VCaP (cell line): ENCODE data around the gene BCAR3.
"Not testable (repeated sequence)": the region's sequence is repeated elsewhere in the genome, so short reads cannot be mapped to it uniquely, and the experiment has no call there.

Source experiments
- H3K27ac ChIP-seq: fragments of 450-650 bp; 2 replicates; pipeline ENCODE4 v1.5.1; 2017
- TF ChIP-seq, protein P1 (sequence below): fragments of 450-650 bp; conservative IDR thresholded peaks from 2 replicates; pipeline ENCODE4 v1.5.1; 2017; ENCODE audit warnings: mild to moderate bottlenecking, moderate library complexity

The BCAR3 gene

DNA sequence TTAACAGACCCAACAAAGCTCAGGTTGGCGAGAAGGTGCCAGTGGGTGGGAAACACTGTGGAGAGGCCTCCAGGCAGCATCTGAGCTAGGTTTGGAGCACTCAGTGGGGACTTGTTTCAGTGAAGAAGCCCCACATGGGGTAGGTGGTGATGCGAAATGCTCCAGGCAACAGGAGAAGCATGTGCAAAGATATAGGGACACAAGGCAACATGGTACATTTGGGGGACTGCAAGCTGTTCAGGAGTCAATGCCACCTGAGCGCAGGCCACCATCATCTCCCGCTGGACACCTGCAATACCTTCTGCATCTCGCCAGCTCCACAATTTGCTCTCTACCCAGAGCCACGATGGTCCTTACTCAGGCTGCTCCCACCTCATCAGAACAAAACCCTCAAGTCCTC is 28.0 kb downstream of the BCAR3 start:
- TF ChIP-seq, protein P1, sequence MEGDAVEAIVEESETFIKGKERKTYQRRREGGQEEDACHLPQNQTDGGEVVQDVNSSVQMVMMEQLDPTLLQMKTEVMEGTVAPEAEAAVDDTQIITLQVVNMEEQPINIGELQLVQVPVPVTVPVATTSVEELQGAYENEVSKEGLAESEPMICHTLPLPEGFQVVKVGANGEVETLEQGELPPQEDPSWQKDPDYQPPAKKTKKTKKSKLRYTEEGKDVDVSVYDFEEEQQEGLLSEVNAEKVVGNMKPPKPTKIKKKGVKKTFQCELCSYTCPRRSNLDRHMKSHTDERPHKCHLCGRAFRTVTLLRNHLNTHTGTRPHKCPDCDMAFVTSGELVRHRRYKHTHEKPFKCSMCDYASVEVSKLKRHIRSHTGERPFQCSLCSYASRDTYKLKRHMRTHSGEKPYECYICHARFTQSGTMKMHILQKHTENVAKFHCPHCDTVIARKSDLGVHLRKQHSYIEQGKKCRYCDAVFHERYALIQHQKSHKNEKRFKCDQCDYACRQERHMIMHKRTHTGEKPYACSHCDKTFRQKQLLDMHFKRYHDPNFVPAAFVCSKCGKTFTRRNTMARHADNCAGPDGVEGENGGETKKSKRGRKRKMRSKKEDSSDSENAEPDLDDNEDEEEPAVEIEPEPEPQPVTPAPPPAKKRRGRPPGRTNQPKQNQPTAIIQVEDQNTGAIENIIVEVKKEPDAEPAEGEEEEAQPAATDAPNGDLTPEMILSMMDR, result no peak
- H3K27ac ChIP-seq, result no peak overlapping the region

DNA sequence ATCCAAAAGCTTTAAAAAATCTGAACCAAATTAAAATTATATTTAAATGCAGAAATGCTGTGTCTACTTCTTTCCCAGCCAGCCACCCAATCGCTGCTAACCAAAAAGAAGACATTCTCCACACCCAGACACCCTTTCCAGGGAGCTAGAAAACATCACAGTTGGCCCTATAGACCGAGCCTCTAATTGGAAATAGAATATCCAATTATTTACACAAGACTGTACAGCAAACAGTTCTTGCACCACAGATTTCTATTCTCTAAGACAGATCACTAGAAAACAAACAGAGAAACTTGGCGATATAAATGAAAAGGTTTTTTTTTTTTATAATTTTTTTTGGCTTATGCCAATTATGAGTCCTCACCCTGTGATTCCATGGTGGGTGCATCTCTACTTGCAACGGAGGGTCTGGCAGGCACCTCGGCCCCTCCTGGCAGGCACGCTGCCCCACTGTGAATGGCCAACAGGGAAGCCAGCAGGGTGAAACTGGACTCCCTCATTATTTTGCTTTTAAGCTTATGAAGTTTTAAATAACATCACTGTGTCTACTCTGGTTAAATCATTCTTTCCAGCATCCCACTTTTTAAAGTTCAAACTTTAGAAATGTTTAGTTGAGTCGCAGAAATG is 29.2 kb downstream of the BCAR3 start:
- TF ChIP-seq, protein P1, result no peak
- peak overlapping the region; percentile 43 for H3K27ac ChIP-seq

DNA sequence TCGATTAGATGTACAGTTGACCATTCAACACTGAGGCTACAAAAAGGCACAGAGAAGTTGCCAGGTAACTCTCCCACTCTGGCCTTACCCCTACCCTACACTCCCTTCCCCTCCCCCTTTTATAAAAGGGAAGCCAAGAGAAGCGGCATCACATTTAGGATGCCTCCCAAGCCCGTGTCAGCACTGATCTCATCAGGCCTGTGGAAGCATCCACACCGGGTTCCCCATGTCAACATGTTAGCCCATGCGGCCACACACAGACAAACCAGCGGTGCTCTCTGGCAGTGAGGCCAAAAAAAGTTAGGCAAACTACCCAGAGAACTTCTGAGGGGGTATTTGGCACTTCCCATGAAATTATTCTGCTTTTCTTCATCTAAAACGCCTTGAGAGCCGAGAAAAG is 29.9 kb downstream of the BCAR3 start:
- TF ChIP-seq, protein P1, result no peak
- H3K27ac ChIP-seq, result peak overlapping the region; percentile 43

DNA sequence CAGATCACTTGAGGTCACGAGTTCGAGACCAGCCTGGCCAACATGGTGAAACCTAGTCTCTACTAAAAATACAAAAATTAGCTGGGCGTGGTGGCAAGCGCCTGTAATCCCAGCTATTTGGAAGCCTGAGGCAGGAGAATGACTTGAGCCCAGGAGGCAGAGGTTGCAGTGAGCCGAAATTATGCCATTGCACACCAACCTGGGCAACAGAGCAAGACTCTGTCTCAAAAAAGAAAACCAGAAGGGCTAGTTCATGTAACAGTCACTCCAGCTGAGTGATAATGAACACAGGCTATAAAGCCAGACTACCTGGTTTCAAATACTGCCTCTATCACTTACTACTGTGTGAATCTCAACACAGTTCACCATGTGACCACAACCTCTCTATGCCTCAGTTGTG is 31.5 kb downstream of the BCAR3 start:
- not testable (repeated sequence) for H3K27ac ChIP-seq

DNA sequence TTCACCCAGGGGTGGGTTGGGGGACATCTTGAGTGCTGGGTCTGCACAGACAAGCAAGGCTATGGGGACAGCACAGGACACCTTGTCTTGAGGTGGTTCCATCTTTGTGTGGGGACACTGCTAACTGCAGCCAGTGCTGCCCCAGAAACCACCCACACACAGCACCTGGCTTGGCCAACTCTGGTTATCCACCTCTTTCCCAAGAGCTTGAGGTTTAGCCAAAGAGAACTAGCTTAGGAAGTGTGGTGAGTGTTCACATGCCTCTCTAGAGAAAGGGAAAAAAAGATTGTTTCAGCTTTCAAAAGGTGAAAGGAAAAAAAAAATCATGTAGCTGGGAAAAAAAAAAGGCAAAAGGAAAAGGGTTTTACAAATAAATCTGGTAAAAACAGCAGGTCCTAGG is 32.4 kb downstream of the BCAR3 start:
- TF ChIP-seq, protein P1, result no peak
- no peak overlapping the region for H3K27ac ChIP-seq

DNA sequence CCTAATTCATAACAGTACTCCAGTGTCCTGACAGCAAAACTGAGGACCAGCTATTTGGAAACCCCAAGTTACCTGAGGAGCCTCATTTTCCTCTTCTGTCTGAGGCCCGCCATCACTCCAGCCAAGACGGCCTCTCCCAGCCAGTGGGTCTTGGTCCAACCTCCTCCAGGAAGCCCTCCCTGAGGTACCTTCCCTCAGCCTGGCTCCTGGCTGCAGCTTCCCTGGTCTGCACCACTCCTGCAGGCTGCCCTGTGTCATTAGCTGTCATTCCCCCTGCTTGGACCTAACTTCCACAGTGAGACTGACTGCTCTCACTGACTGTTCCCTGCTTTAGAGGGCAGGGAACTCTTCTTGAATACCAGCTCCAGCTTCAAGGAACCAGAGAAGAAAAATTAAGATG is 33.0 kb downstream of the BCAR3 start:
- H3K27ac ChIP-seq, result no peak overlapping the region
- TF ChIP-seq, protein P1, result no peak

DNA sequence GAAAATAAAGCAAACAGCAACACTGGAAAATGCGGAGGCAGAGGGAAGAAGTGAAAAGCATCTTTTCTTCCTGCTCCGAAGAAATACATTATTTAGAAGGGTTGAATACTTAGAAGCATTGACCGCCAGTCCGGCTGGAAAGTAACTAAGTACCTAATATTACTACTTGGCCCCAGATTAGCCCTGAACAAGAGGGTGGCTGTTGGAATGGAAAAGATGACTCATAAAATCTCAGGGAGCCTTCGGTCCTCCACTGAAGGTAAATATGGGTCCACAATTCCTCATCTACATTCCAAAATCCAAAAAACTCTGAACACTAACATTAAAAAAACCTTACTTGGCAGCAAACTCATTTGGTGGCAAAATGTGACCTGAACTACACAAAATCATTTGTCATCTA is 40.1 kb downstream of the BCAR3 start:
- TF ChIP-seq, protein P1, result no peak
- no peak overlapping the region for H3K27ac ChIP-seq

DNA sequence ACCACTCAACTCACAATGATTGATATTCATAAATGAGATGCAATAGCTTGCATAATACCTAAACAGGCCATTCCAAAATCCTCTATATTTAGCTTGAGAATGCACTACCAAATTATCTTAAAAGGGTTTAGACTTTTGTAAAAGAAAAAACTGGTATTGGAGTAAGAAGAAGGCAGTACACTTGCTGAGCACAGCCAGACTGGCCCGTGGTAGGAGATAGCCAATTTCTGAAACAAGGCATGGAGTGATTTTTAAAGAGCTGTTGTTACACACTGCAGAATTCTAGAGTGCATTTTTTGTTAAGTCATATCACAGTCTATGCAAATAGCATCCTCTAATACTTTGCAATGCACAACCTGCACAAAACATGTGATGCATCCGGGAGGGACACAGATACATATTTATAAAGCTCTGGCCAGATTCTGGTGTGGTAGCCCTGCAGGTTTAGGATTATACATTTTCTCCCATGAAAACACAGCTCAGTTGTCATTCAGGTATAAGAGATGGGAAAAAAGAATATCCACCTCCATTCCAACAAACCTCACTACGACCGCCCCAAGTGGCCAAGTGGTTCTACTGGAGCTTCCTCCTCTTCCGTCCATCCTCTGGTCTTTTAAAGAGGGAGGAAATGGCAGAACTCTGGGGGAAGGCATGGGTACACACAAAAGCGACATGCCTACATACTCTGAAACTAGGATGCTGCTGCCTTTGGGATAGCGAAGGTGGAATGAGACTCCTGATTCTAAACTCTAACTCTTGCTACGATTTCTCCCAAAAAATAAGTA is 40.8 kb downstream of the BCAR3 start:
- TF ChIP-seq, protein P1, result no peak
- no peak overlapping the region for H3K27ac ChIP-seq
